HEK293 (cell line): ENCODE results near the gene TBC1D19.
A peak's percentile ranks its signal among the peaks of the same experiment; 100 is the strongest.
"Not testable (repeated sequence)": the region's sequence is repeated elsewhere in the genome, so short reads cannot be mapped to it uniquely, and the experiment has no call there.

Experiments
- CTCF ChIA-PET: fragments of 350-600 bp; formaldehyde crosslinking; extraction: SDS; loops from one replicate; lab custom pipeline; 2021; ENCODE audit warnings: antibody characterized with exemption; lab: Yijun Ruan, JAX
- POLR2A ChIA-PET: fragments of 300-600 bp; formaldehyde crosslinking; extraction: SDS; loops from one replicate; lab custom pipeline; 2020; ENCODE audit warnings: antibody characterized with exemption, inconsistent platforms; lab: Yijun Ruan, JAX
- H3K27ac ChIP-seq: fragments of 200-500 bp; sonication (Bioruptor generic); 2 replicates; pipeline ENCODE4 v1.5.1; 2014; ENCODE audit warnings: low read depth, low read length, control low read depth, inconsistent platforms; ENCODE audit errors: extremely low read depth
- H3K36me3 ChIP-seq, 2 experiments: fragments of 200-500 bp in 1 of 2; sonication (Bioruptor generic) in 1 of 2; 1 replicate in 1 of 2; 2 replicates in 1 of 2; pipeline ENCODE4 v1.5.1; 2014 to 2017; ENCODE audit warnings: inconsistent platforms in 2 of 2, low read length in 2 of 2; ENCODE audit not compliant: control insufficient read depth in 2 of 2, insufficient read depth in 1 of 2
- H3K4me1 ChIP-seq: fragments of 200-500 bp; sonication (Bioruptor generic); 2 replicates; pipeline ENCODE4 v1.5.1; 2014; ENCODE audit warnings: mild to moderate bottlenecking, low read length, inconsistent platforms; ENCODE audit not compliant: control insufficient read depth, insufficient read depth
- H3K4me3 ChIP-seq: 2 replicates; pipeline ENCODE4 v1.5.1; 2011; ENCODE audit warnings: low read depth, mild to moderate bottlenecking, control low read depth, low read length, moderate library complexity
- H3K9me3 ChIP-seq: fragments of 200-500 bp; sonication (Bioruptor generic); 2 replicates; pipeline ENCODE4 v1.5.1; 2014; ENCODE audit warnings: low read depth, low read length, inconsistent platforms; ENCODE audit not compliant: control insufficient read depth, insufficient read depth
- EGR2 ChIP-seq: fragments of 450-650 bp; formaldehyde crosslinking; IDR thresholded peaks from 2 replicates; pipeline ENCODE4 v1.5.1; 2016; ENCODE audit warnings: low read depth, missing biosample characterization, missing genetic modification characterization
- GLI2 ChIP-seq: fragments of 450-650 bp; formaldehyde crosslinking; IDR thresholded peaks from 2 replicates; pipeline ENCODE4; 2017; ENCODE audit warnings: missing biosample characterization, missing genetic modification characterization, low read depth, borderline replicate concordance
- GLIS1 ChIP-seq: fragments of 450-650 bp; formaldehyde crosslinking; IDR thresholded peaks from 2 replicates; pipeline ENCODE4 v1.5.1; 2016; ENCODE audit warnings: missing biosample characterization, missing genetic modification characterization
- KLF10 ChIP-seq: fragments of 450-650 bp; IDR thresholded peaks from 2 replicates; pipeline ENCODE4 v1.5.1; 2018; ENCODE audit warnings: missing biosample characterization, mild to moderate bottlenecking, missing genetic modification characterization
- TRIM28 ChIP-seq: IDR thresholded peaks from 2 replicates; pipeline ENCODE4 v1.6.1; 2011; ENCODE audit warnings: low read length, control low read depth, borderline replicate concordance
- WT1 ChIP-seq: fragments of 450-650 bp; formaldehyde crosslinking; IDR thresholded peaks from 2 replicates; pipeline ENCODE4 v1.5.1; 2016; ENCODE audit warnings: missing biosample characterization, missing genetic modification characterization
- YY1 ChIP-seq: fragments of 450-650 bp; formaldehyde crosslinking; IDR thresholded peaks from 2 replicates; pipeline ENCODE4 v1.5.1; 2018; ENCODE audit warnings: missing biosample characterization, missing genetic modification characterization
- ZNF112 ChIP-seq: fragments of 450-650 bp; formaldehyde crosslinking; IDR thresholded peaks from 2 replicates; pipeline ENCODE4 v1.5.0; 2017; ENCODE audit warnings: missing biosample characterization, missing genetic modification characterization
- ZNF121 ChIP-seq: fragments of 450-650 bp; formaldehyde crosslinking; IDR thresholded peaks from 2 replicates; pipeline ENCODE4 v1.5.1; 2016; ENCODE audit warnings: missing biosample characterization, missing genetic modification characterization
- ZNF202 ChIP-seq: fragments of 450-650 bp; formaldehyde crosslinking; IDR thresholded peaks from 2 replicates; pipeline ENCODE4 v1.5.1; 2016; ENCODE audit warnings: missing biosample characterization, missing genetic modification characterization, borderline replicate concordance
- ZNF211 ChIP-seq: fragments of 450-650 bp; formaldehyde crosslinking; IDR thresholded peaks from 2 replicates; pipeline ENCODE4 v1.5.1; 2016; ENCODE audit warnings: low read depth, missing biosample characterization, missing genetic modification characterization
- ZNF292 ChIP-seq: fragments of 450-650 bp; formaldehyde crosslinking; IDR thresholded peaks from 2 replicates; pipeline ENCODE4 v1.5.1; 2016; ENCODE audit warnings: low read depth, missing biosample characterization, missing genetic modification characterization, borderline replicate concordance
- ZNF324 ChIP-seq: fragments of 450-650 bp; formaldehyde crosslinking; IDR thresholded peaks from 2 replicates; pipeline ENCODE4 v1.5.1; 2016; ENCODE audit warnings: missing biosample characterization, missing genetic modification characterization
- ZNF341 ChIP-seq: fragments of 450-650 bp; formaldehyde crosslinking; IDR thresholded peaks from 2 replicates; pipeline ENCODE4; 2016; ENCODE audit warnings: low read depth, missing biosample characterization, missing genetic modification characterization
- ZNF366 ChIP-seq: fragments of 450-650 bp; formaldehyde crosslinking; conservative IDR thresholded peaks from 2 replicates; pipeline ENCODE4 v1.5.1; 2016; ENCODE audit warnings: missing biosample characterization, missing genetic modification characterization
- ZNF560 ChIP-seq: fragments of 450-650 bp; formaldehyde crosslinking; IDR thresholded peaks from 2 replicates; pipeline ENCODE4 v1.5.1; 2017; ENCODE audit warnings: missing biosample characterization, missing genetic modification characterization, borderline replicate concordance
- ZNF707 ChIP-seq: fragments of 450-650 bp; formaldehyde crosslinking; IDR thresholded peaks from 2 replicates; pipeline ENCODE4 v1.5.1; 2016; ENCODE audit warnings: missing biosample characterization, missing genetic modification characterization
- ZSCAN30 ChIP-seq: fragments of 450-650 bp; IDR thresholded peaks from 2 replicates; pipeline ENCODE4 v1.5.1; 2018; ENCODE audit warnings: missing biosample characterization, mild to moderate bottlenecking, missing genetic modification characterization, moderate library complexity
- TF ChIP-seq, protein P1 (sequence below): fragments of 450-650 bp; formaldehyde crosslinking; IDR thresholded peaks from 2 replicates; pipeline ENCODE4 v1.5.1; 2016; ENCODE audit warnings: missing biosample characterization, missing genetic modification characterization, low read depth
- TF ChIP-seq, protein P2 (sequence below): fragments of 450-650 bp; formaldehyde crosslinking; IDR thresholded peaks from 2 replicates; pipeline ENCODE4 v1.5.1; 2016; ENCODE audit warnings: missing biosample characterization, missing genetic modification characterization
- TF ChIP-seq, protein P3 (sequence below): fragments of 450-650 bp; formaldehyde crosslinking; IDR thresholded peaks from 2 replicates; pipeline ENCODE4 v1.5.1; 2016; ENCODE audit warnings: missing biosample characterization, missing genetic modification characterization
- TF ChIP-seq, protein P4 (sequence below): fragments of 450-650 bp; formaldehyde crosslinking; IDR thresholded peaks from 2 replicates; pipeline ENCODE4 v1.5.1; 2016; ENCODE audit warnings: missing biosample characterization, missing genetic modification characterization, low read depth

TBC1D19 gene

DNA sequence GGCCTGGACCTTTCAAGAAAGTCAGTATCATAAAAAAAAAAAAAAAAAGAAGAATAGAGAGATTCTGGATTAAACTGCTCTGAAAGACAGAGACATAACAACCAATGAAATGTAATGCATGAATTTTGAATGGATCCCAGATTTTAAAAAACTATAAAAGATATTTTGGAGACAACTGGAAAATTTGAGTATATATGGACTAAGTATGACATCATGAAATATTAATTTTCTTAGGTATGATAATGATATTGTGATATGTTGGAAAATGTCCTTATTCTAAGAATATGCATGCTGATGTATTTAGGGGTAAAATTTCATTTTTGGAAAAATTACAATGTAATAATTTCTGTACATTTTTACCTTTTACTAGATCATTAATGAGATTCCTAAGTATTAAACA, 52.6 kb downstream of the TBC1D19 start:
- ChIA-PET CTCF (no interaction called here), POLR2A (no interaction called here)
- no peak overlapping the region for H3K27ac ChIP-seq
- TF ChIP-seq ZNF707 (tag by site-specific recombination), result no peak
- TF ChIP-seq, protein P1, sequence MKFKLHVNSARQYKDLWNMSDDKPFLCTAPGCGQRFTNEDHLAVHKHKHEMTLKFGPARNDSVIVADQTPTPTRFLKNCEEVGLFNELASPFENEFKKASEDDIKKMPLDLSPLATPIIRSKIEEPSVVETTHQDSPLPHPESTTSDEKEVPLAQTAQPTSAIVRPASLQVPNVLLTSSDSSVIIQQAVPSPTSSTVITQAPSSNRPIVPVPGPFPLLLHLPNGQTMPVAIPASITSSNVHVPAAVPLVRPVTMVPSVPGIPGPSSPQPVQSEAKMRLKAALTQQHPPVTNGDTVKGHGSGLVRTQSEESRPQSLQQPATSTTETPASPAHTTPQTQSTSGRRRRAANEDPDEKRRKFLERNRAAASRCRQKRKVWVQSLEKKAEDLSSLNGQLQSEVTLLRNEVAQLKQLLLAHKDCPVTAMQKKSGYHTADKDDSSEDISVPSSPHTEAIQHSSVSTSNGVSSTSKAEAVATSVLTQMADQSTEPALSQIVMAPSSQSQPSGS (tag by site-specific recombination), result peak; percentile 56; the same call in 1 of the 2 replicates
- peaks cover 4 to 22% of the 10 kb centered on the region in 2 experiments; a peak in 2 of 3 replicates for H3K36me3 ChIP-seq
- H3K4me3 ChIP-seq, result no peak overlapping the region
- no peaks in the 10 kb centered on the region for H3K4me1 ChIP-seq
- H3K9me3 ChIP-seq, result no peaks in the 10 kb centered on the region

DNA sequence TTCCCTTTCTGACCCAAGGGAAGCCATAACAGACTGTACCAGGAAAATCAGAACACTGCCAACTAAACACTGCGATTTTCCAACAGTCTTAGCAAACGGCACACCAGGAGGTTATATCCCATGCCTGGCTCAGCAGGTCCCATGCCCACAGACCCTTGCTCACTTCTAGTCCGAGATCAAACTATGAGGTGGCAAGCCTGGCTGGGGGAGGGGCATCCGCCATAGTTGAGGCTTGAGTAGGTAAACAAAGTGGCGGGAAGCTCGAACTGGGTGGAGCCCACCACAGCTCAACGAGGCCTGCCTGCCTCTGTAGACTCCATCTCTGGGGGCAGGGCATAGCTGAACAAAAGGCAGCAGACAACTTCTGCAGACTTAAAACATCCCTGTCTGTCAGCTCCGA, 56.8 kb downstream of the TBC1D19 start:
- H3K36me3 ChIP-seq, result peaks cover 4 to 22% of the 10 kb centered on the region in 2 experiments; a peak in 2 of 3 replicates
- CTCF ChIA-PET, H3K4me3 ChIP-seq, H3K9me3 ChIP-seq, POLR2A ChIA-PET, H3K27ac ChIP-seq, H3K4me1 ChIP-seq: not testable (repeated sequence)

DNA sequence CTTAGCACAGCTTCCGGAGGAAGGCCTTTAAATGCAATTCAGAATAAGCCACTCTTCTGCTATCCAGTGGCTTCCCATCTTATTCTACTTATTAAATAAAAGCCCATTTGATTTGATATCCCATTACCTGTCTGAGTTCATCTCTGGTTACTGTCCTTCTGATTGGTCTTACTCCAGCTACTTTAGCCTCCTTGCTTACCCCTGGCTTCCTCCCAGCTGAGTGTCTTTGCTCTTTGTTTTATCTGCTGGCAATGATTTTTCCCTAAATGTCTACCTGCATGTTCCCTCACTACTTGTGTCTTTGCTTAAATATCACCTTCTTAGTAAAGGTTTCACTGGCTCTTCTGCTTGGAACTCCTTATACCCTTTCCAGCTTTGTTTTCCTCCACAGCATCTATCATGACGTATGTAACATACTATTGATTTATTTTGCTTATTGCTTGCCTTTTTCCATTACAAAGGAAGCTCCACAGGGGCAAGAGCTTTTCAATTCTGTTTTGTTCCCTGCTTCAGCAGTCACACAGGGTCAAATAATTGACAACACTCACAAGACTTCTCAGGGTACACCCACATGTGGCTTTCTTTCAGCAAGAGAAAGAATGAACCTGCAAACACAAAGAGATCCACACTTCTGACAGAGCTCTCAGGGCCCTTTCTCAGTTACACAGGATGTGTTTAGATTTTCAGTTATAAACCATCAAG, 63.8 kb downstream of the TBC1D19 start:
- Histone ChIP-seq H3K4me3 (no peak overlapping the region), H3K4me1 (no peaks in the 10 kb centered on the region), H3K36me3 (no peaks in the 10 kb centered on the region), H3K9me3 (no peaks in the 10 kb centered on the region), H3K27ac (no peak overlapping the region)
- POLR2A ChIA-PET, result no interaction called here
- CTCF ChIA-PET, result no interaction called here
- TF ChIP-seq, protein P2, sequence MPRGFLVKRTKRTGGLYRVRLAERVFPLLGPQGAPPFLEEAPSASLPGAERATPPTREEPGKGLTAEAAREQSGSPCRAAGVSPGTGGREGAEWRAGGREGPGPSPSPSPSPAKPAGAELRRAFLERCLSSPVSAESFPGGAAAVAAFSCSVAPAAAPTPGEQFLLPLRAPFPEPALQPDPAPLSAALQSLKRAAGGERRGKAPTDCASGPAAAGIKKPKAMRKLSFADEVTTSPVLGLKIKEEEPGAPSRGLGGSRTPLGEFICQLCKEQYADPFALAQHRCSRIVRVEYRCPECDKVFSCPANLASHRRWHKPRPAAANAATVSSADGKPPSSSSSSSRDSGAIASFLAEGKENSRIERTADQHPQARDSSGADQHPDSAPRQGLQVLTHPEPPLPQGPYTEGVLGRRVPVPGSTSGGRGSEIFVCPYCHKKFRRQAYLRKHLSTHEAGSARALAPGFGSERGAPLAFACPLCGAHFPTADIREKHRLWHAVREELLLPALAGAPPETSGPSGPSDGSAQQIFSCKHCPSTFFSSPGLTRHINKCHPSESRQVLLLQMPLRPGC (tag by site-specific recombination), result no peak
- TF ChIP-seq ZNF211 (tag by site-specific recombination) (no peak), ZSCAN30 (no peak), GLIS1 (no peak), ZNF202 (tag by site-specific recombination) (no peak), ZNF366 (no peak), TRIM28 (no peak), ZNF560 (tag by site-specific recombination) (no peak), WT1 (no peak), ZNF112 (no peak), GLI2 (tag by site-specific recombination) (no peak), EGR2 (no peak)
- TF ChIP-seq, protein P3, sequence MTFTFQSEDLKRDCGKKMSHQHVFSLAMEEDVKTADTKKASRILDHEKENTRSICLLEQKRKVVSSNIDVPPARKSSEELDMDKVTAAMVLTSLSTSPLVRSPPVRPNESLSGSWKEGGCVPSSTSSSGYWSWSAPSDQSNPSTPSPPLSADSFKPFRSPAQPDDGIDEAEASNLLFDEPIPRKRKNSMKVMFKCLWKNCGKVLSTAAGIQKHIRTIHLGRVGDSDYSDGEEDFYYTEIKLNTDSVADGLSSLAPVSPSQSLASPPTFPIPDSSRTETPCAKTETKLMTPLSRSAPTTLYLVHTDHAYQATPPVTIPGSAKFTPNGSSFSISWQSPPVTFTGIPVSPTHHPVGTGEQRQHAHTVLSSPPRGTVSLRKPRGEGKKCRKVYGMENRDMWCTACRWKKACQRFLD (tag by site-specific recombination), result no peak

DNA sequence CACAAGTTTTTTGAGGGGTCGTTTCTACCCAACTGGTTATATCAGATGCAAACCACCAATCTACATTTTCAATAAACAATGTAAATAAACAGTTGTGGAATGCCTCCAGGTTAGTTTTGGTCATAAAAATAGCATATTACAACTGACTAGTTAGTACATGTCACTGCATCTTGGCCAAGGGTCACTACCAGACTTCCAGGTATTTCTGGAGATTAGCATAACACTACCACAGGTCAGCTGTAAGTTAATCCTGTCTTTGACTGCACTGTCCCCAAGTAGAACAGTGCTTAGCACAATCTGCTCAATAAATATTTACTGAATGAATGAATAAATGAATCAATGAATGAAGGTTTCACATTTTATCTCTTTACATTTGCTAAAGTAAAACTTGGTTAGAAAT, 64.4 kb downstream of the TBC1D19 start:
- POLR2A ChIA-PET, result no interaction called here
- Histone ChIP-seq H3K36me3 (no peaks in the 10 kb centered on the region), H3K9me3 (no peaks in the 10 kb centered on the region), H3K27ac (no peak overlapping the region), H3K4me3 (no peak overlapping the region), H3K4me1 (no peaks in the 10 kb centered on the region)
- CTCF ChIA-PET, result interaction anchor here (0.6 kb wide), 1 partner anchor 235 kb away, joined by 7 read pairs; no protein-coding TSS in a partner anchor
- TF ChIP-seq, protein P4, sequence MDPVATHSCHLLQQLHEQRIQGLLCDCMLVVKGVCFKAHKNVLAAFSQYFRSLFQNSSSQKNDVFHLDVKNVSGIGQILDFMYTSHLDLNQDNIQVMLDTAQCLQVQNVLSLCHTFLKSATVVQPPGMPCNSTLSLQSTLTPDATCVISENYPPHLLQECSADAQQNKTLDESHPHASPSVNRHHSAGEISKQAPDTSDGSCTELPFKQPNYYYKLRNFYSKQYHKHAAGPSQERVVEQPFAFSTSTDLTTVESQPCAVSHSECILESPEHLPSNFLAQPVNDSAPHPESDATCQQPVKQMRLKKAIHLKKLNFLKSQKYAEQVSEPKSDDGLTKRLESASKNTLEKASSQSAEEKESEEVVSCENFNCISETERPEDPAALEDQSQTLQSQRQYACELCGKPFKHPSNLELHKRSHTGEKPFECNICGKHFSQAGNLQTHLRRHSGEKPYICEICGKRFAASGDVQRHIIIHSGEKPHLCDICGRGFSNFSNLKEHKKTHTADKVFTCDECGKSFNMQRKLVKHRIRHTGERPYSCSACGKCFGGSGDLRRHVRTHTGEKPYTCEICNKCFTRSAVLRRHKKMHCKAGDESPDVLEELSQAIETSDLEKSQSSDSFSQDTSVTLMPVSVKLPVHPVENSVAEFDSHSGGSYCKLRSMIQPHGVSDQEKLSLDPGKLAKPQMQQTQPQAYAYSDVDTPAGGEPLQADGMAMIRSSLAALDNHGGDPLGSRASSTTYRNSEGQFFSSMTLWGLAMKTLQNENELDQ, result no peak
- TF ChIP-seq EGR2, result no peak
- no peak for TF ChIP-seq YY1 (tag by site-specific recombination)
- no peak for TF ChIP-seq ZNF292 (tag by site-specific recombination)
- no peak for TF ChIP-seq ZNF341 (tag by site-specific recombination)
- no peak for TF ChIP-seq ZNF324 (tag by site-specific recombination)
- no peak for TF ChIP-seq KLF10 (tag by site-specific recombination)
- no peak for TF ChIP-seq ZNF121
